Osteoblast (primary cell): ENCODE data around the gene TUBD1. TPM values are rescaled to one million over a fixed set of nuclear protein-coding genes. Genes with fewer than 3 reads are reported as not detected.
"Not testable (repeated sequence)": the region's sequence is repeated elsewhere in the genome, so short reads cannot be mapped to it uniquely, and the experiment has no call there.

Experiments used
- DNase-seq: peaks from one replicate; pipeline ENCODE4 v3.0.0; 2011; ENCODE audit warnings: low spot score, mixed read lengths; ENCODE audit not compliant: insufficient read length; ENCODE audit errors: missing footprints
- H2AFZ ChIP-seq: 2 replicates; pipeline ENCODE4 v1.6.0; 2011; ENCODE audit warnings: mild to moderate bottlenecking, low read length
- H3K27ac ChIP-seq: 2 replicates; pipeline ENCODE4 v1.5.1; 2011; ENCODE audit warnings: mild to moderate bottlenecking, low read depth, low read length, moderate library complexity
- H3K27me3 ChIP-seq: 2 replicates; pipeline ENCODE4 v1.6.0; 2012; ENCODE audit warnings: mild to moderate bottlenecking, control low read depth, inconsistent platforms, low read length, moderate library complexity; ENCODE audit not compliant: insufficient read depth
- H3K36me3 ChIP-seq: 2 replicates; pipeline ENCODE4 v1.5.1; 2011; ENCODE audit warnings: mild to moderate bottlenecking, low read length, control low read depth, moderate library complexity; ENCODE audit not compliant: insufficient read depth
- H3K4me1 ChIP-seq: 2 replicates; pipeline ENCODE4 v1.5.1; 2011; ENCODE audit warnings: mild to moderate bottlenecking, low read length, control low read depth, moderate library complexity; ENCODE audit not compliant: insufficient read depth
- H3K4me2 ChIP-seq: 2 replicates; pipeline ENCODE4 v1.6.0; 2011; ENCODE audit warnings: mild to moderate bottlenecking, low read length; ENCODE audit not compliant: insufficient read depth
- H3K4me3 ChIP-seq: fragments of 200-600 bp; sonication (generic); 3 replicates; pipeline ENCODE4 v1.5.1; 2012; ENCODE audit warnings: mild to moderate bottlenecking, low read length, inconsistent platforms; ENCODE audit not compliant: insufficient read depth
- H3K79me2 ChIP-seq: 2 replicates; pipeline ENCODE4 v1.6.0; 2012; ENCODE audit warnings: mild to moderate bottlenecking, low read length, control low read depth, inconsistent platforms; ENCODE audit not compliant: insufficient read depth
- H3K9me3 ChIP-seq: 2 replicates; pipeline ENCODE4 v1.5.1; 2011; ENCODE audit warnings: low read depth, low read length, control low read depth
- H4K20me1 ChIP-seq: 2 replicates; pipeline ENCODE4 v1.6.0; 2012; ENCODE audit warnings: mild to moderate bottlenecking, low read length, control low read depth; ENCODE audit not compliant: insufficient read depth
- CTCF ChIP-seq: IDR thresholded peaks from 2 replicates; pipeline ENCODE4 v1.5.1; 2011; ENCODE audit warnings: mild to moderate bottlenecking, low read depth, low read length, moderate library complexity; ENCODE audit errors: extremely low read depth
- total RNA-seq: library from RNA; depleted of rRNA; stranded (reverse); fragments of >200 nt; gene quantifications from 2 replicates; pipeline ENCODE4 v1.2.3, GENCODE V29; 2012

TUBD1 gene
- total RNA-seq, 1 donor, result 4.0 TPM

- Histone ChIP-seq H3K4me2 (peak overlapping the region; percentile 72), H2AFZ (no peak overlapping the region), H3K9me3 (no peaks in the 10 kb centered on the region), H4K20me1 (peaks cover 3% of the 10 kb centered on the region), H3K36me3 (peaks cover 34% of the 10 kb centered on the region), H3K4me3 (peak overlapping the region; percentile 85), H3K27ac (peak overlapping the region; percentile 99), H3K27me3 (no peaks in the 10 kb centered on the region), H3K79me2 (peaks cover 36% of the 10 kb centered on the region), H3K4me1 (peaks cover 29% of the 10 kb centered on the region)
- peak; percentile 56 for DNase-seq
- TF ChIP-seq CTCF, result no peak
Measured at GRCh38 chr17:59842901-59843652, 49.7 kb downstream of the TUBD1 start.

GRCh38 chr17:59841882-59842263 lies 50.9 kb downstream of the TUBD1 start:
- H4K20me1 ChIP-seq, H3K27me3 ChIP-seq: not testable (repeated sequence)

GRCh38 chr17:59841091-59841881 lies 51.5 kb downstream of the TUBD1 start:
- Histone ChIP-seq H3K4me2 (peak overlapping the region; percentile 72), H3K4me3 (peak overlapping the region; percentile 85), H3K36me3 (peaks cover 34% of the 10 kb centered on the region), H3K4me1 (peaks cover 27% of the 10 kb centered on the region), H3K27ac (peak overlapping the region; percentile 99), H3K79me2 (peaks cover 40% of the 10 kb centered on the region)
- DNase-seq, result peak; percentile 10
- not testable (repeated sequence) for H3K27me3 ChIP-seq, H2AFZ ChIP-seq, H3K9me3 ChIP-seq, H4K20me1 ChIP-seq

More at GRCh38 chr17:59841882-59842263, 50.9 kb downstream of the TUBD1 start:
- H3K36me3 ChIP-seq, result peaks cover 34% of the 10 kb centered on the region
- H3K9me3 ChIP-seq, DNase-seq, H2AFZ ChIP-seq: not testable (repeated sequence)
- peak overlapping the region; percentile 72 for H3K4me2 ChIP-seq
- H3K27ac ChIP-seq, result peak overlapping the region; percentile 99
- peak overlapping the region; percentile 85 for H3K4me3 ChIP-seq
- peaks cover 27% of the 10 kb centered on the region for H3K4me1 ChIP-seq
- H3K79me2 ChIP-seq, result peaks cover 37% of the 10 kb centered on the region

- H3K4me1 ChIP-seq, result peaks cover 22% of the 10 kb centered on the region
- no peak overlapping the region for H2AFZ ChIP-seq
- peak overlapping the region; percentile 85 for H3K4me3 ChIP-seq
- H3K4me2 ChIP-seq, result peak overlapping the region; percentile 72
- peaks cover 3% of the 10 kb centered on the region for H4K20me1 ChIP-seq
- H3K27ac ChIP-seq, result peak overlapping the region; percentile 99
- H3K36me3 ChIP-seq, result peaks cover 34% of the 10 kb centered on the region
- TF ChIP-seq CTCF, result no peak
- no peaks in the 10 kb centered on the region for H3K27me3 ChIP-seq
- no peaks in the 10 kb centered on the region for H3K9me3 ChIP-seq
- H3K79me2 ChIP-seq, result peaks cover 45% of the 10 kb centered on the region
- peak; percentile 11 for DNase-seq
Measured at GRCh38 chr17:59840329-59841090, 52.2 kb downstream of the TUBD1 start.
